ENCODE measurements around the gene RPH3AL. TPM values are rescaled to one million over a fixed set of nuclear protein-coding genes. Genes with fewer than 3 reads are reported as not detected.
A peak's percentile ranks its signal among the peaks of the same experiment; 100 is the strongest.

RPH3AL gene
- polyA plus RNA-seq, 3 donors = 0.71 to 1.9 (median 1.5) TPM

- Histone ChIP-seq H3K36me3 (replicated peaks in 1 of 2; ENCODE audit: control insufficient read depth in 1 of 2, insufficient read depth in 2 of 2, low read length in 2 of 2) (no peaks in the 10 kb centered on the region), H3K27ac (ENCODE audit: low read depth in 1 of 2, low read length in 2 of 2) (no peak overlapping the region), H2AFZ (ENCODE audit: insufficient read depth, low read depth, low read length, poor library complexity, severe bottlenecking) (peak overlapping the region; percentile 66), H3K4me3 (replicated peaks in 1 of 3; ENCODE audit: low read depth in 2 of 3, low read length in 3 of 3) (no peak overlapping the region), H3K27me3 (ENCODE audit: control insufficient read depth in 2 of 2, insufficient read depth in 2 of 2, low read length in 2 of 2) (no peaks in the 10 kb centered on the region), H3K4me2 (replicated peaks; ENCODE audit: extremely low read depth, low read length, poor library complexity, severe bottlenecking) (peak overlapping the region; percentile 4), H3K9me3 (replicated peaks in 1 of 2; ENCODE audit: control insufficient read depth in 1 of 2, insufficient read depth in 1 of 2, low read length in 2 of 2) (peaks cover 0 to 12% of the 10 kb centered on the region in 2 donors), H3K79me2 (ENCODE audit: insufficient read depth, low read length) (no peaks in the 10 kb centered on the region), H4K20me1 (ENCODE audit: insufficient read depth, low read length) (no peaks in the 10 kb centered on the region), H3K9ac (ENCODE audit: insufficient read depth, low read length, poor library complexity, severe bottlenecking) (no peak overlapping the region), H3K4me1 (ENCODE audit: control insufficient read depth in 1 of 2, insufficient read depth in 2 of 2, low read length in 2 of 2) (peaks cover 37 to 44% of the 10 kb centered on the region in 2 donors)
- DNase-seq = no peak
- H3K36me3 Mint-ChIP-seq = peaks cover 3 to 4% of the 10 kb centered on the region in 2 donors
- peaks cover 6 to 14% (median 10%) of the 10 kb centered on the region in 7 donors for H3K9me3 Mint-ChIP-seq
- peak overlapping the region in 1 of 2 donors; percentile 63 for H3K4me3 Mint-ChIP-seq
- intact Hi-C loops (cut with micrococcal nuclease) = no loop called here
- peaks cover 3 to 10% (median 3%) of the 10 kb centered on the region in 3 donors for H3K27me3 Mint-ChIP-seq (ENCODE audit: low read depth in 3 of 3)
- WGBS (ENCODE audit: insufficient coverage) = 51% methylated on average over 5 of the region's 8 CpGs
- H3K27ac Mint-ChIP-seq = peak overlapping the region in 4 of 7 donors; percentile 3 to 81 (median 56)
- H3K4me1 Mint-ChIP-seq = peaks cover 49% of the 10 kb centered on the region
- no peak for TF ChIP-seq CTCF (IDR thresholded peaks at IDR 0.05)
Measured at GRCh38 chr17:353213-353837, 718 bp upstream of the RPH3AL start.

DNA sequence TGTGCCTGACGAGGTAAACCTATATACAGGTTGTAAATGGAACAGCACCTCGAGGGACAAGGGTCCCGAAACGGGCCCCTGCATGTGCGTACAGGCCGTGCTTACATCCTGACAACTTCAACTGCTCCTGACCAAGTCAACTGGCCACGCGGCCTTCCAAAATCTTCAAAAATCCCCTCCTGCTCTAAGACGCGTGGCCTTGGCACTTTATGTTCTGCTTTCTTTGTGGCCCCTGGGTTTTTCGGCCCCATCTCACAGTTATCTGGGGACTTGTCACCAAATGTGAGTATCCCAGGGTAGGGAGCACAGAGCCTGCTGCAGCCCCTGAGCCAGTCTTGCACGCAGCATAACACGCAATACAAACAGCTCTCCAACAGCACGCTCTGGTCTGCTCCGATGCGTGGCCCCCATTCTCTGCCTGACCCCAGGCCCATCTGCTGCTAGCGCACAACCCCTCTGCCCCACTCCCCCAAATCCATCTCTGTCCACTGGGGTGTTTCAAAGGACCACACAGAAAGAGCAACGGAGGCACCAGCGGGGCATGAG, 659 bp downstream of the RPH3AL start:
- H3K9ac ChIP-seq (ENCODE audit: insufficient read depth, low read length, poor library complexity, severe bottlenecking) = no peak overlapping the region
- Mint-ChIP-seq H3K27ac (peak overlapping the region in 2 of 7 donors; percentile 24 to 55), H3K9me3 (peaks cover 5 to 12% (median 8%) of the 10 kb centered on the region in 7 donors), H3K27me3 (ENCODE audit: low read depth in 3 of 3) (peaks cover 1 to 8% (median 2%) of the 10 kb centered on the region in 3 donors), H3K4me1 (peaks cover 53% of the 10 kb centered on the region), H3K36me3 (peaks cover 3 to 4% of the 10 kb centered on the region in 2 donors), H3K4me3 (peak overlapping the region in 1 of 2 donors; percentile 37)
- peak overlapping the region; percentile 66 for H2AFZ ChIP-seq (ENCODE audit: insufficient read depth, low read depth, low read length, poor library complexity, severe bottlenecking)
- H3K4me1 ChIP-seq (ENCODE audit: control insufficient read depth in 1 of 2, insufficient read depth in 2 of 2, low read length in 2 of 2) = peaks cover 37 to 44% of the 10 kb centered on the region in 2 donors
- H3K4me2 ChIP-seq (replicated peaks; ENCODE audit: extremely low read depth, low read length, poor library complexity, severe bottlenecking) = no peak overlapping the region
- H3K4me3 ChIP-seq (replicated peaks in 1 of 3; ENCODE audit: low read depth in 2 of 3, low read length in 3 of 3) = no peak overlapping the region
- H4K20me1 ChIP-seq (ENCODE audit: insufficient read depth, low read length) = no peaks in the 10 kb centered on the region
- peaks cover 0 to 12% of the 10 kb centered on the region in 2 donors for H3K9me3 ChIP-seq (replicated peaks in 1 of 2; ENCODE audit: control insufficient read depth in 1 of 2, insufficient read depth in 1 of 2, low read length in 2 of 2)
- no peaks in the 10 kb centered on the region for H3K79me2 ChIP-seq (ENCODE audit: insufficient read depth, low read length)
- H3K27ac ChIP-seq (ENCODE audit: low read depth in 1 of 2, low read length in 2 of 2) = no peak overlapping the region
- H3K36me3 ChIP-seq (replicated peaks in 1 of 2; ENCODE audit: control insufficient read depth in 1 of 2, insufficient read depth in 2 of 2, low read length in 2 of 2) = no peaks in the 10 kb centered on the region
- TF ChIP-seq CTCF (IDR thresholded peaks at IDR 0.05) = no peak
- intact Hi-C loops (cut with micrococcal nuclease) = no loop called here
- DNase-seq = no peak
- no peaks in the 10 kb centered on the region for H3K27me3 ChIP-seq (ENCODE audit: control insufficient read depth in 2 of 2, insufficient read depth in 2 of 2, low read length in 2 of 2)
- WGBS (ENCODE audit: insufficient coverage) = 89% methylated on average over 19 of the region's 19 CpGs
